GM19025 (cell line): ENCODE results near the gene ISYNA1.

ENCODE experiments used
- ATAC-seq: cut with Tn5 transposase; IDR thresholded peaks from one replicate; pipeline ENCODE4 v1.9.1; 2021; ENCODE audit warnings: mild to moderate bottlenecking, low read depth, moderate library complexity; ENCODE audit not compliant: unreplicated experiment

ISYNA1 gene

GRCh38 chr19:18433015-18433691 is 4.8 kb downstream of the ISYNA1 start:
- ATAC-seq, result no peak

DNA sequence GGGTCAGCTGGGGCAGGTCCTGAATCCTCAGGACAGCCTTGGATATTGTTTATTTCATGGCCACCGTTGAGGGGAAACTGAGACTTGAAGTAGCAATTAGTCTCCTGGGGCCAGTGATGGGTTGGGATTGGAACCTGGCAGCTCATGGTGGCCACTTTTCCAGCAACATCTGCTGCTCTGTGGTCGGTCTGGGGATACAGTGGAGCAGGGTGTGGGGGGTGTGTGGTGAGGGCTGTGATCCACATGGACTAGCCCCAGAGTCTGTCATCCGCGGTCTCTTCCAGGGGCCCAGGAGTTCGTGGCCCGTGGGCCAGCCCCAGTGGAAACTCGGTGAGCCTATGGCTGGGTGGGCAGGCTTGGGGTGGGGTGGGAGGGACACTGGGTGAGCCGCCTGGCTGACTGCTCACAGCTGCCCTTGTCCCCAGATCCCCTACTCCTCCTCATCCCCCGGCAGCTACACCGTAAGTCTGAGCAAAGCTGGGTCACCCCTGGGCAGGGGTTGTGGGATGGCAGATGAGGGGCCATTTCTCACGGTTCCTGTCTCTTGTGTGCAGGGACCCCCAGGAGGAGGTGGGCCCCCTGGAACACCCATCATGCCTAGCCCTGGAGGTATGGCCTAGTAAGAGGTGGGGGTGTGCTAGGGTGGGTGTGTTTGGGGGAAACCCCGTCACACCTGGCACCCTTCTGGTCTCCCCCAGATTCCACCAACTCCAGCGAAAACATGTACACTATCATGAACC is 5.5 kb downstream of the ISYNA1 start:
- ATAC-seq, result no peak

DNA sequence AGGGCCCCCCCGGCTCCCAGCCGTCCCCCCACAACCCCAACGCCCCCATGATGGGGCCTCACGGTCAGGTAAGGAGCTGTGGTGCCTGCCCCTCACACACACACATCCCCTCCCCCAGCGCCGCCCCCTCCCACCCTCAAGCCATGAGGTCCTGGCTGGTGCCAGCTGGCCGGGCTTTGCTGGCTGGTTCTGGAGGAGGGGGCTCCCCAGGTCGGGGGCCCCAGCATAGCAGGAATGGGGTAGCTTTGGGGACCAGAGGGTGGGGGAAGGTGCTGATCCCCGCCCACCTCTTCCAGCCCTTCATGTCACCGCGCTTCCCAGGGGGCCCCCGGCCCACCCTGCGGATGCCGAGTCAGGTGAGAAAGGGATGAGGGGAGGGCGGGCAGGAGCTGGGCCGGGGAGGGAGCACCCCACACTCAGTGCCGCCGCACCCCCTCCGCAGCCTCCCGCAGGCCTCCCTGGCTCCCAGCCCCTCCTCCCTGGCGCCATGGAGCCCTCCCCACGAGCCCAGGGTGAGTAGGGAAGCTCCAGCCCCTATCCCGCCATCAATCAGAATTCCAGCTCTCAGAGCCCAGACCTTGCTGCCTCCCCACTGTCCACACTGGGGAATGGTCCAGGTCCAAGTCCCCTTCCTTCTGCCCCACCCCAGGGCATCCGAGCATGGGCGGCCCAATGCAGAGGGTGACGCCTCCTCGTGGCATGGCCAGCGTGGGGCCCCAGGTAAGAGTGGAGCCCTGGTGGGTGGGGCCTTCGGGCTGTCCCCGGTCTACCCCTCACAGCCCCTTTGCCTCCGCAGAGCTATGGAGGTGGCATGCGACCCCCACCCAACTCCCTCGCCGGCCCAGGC is 6.4 kb downstream of the ISYNA1 start:
- no peak for ATAC-seq

DNA sequence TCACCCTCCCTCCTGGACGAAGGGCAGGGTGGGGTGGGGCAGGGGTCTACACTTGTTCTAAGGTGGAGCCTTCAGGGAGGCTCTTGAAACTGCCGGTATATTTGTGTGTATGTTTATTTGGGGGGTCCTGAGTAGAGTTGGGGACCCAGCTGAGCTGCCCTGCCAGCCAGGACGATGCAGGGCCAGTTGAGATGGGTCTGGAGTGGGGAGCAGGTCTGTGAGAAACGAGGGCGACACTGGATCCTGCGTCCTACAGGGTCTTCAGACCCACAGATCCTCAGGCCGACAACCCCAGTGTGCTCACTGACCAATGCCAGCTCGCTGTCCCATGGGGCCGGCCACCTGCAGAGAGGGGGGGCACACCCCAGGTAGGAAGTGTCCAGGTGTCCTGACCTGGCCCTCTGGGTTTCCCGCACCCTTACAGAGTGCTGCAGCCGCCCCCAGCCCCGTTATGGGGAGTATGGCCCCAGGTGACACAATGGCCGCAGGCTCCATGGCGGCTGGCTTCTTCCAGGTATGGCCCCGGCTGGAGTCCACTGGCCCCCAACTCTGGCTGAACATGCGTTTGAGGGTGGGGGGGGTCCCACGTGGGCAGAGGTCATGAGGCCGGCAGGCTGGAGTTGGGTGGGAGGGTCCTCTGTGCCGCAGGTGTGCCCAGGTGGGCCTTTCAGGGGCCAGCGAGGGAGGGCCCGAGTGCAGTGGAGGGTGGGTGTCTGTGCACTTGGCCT is 7.4 kb downstream of the ISYNA1 start:
- no peak for ATAC-seq

- no peak for ATAC-seq
These were observed 8.1 kb downstream of the ISYNA1 start for GRCh38 chr19:18429717-18430416.

GRCh38 chr19:18428787-18429674 is 8.9 kb downstream of the ISYNA1 start:
- peak; percentile 70 for ATAC-seq

DNA sequence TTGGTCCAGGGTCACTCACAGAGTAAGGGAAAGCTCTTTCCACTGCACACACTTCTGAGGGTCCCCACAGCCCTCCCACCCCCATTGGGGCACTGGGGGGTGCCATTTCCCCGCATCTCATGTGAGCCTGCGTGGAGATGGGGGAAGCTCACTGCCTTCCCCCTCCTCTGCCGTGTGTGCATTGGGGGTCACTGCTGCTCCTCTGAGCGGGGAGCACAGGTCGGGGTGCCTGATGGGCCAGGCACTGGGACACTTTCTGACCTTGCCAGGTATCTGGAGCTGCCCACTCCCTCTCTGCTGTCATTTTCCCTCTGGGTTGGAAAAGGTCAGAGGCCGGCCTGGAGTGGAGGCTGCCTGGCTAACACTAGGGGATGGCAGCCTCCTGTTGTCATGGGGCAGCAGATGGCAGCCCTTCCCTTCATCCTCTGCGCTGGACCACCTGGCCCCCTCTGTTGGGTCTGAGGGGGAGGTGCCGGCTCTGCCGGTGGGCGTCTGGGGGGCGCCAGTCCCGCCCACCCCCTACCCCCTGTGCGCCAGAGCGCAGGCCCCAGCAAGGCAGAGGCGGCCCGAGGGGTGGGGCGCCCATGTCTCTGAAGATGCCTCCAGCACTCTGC is 9.7 kb downstream of the ISYNA1 start:
- no peak for ATAC-seq

GRCh38 chr19:18427743-18428113 is 10.2 kb downstream of the ISYNA1 start:
- ATAC-seq, result no peak

- no peak for ATAC-seq
These were observed 10.7 kb downstream of the ISYNA1 start for GRCh38 chr19:18427080-18427742.

DNA sequence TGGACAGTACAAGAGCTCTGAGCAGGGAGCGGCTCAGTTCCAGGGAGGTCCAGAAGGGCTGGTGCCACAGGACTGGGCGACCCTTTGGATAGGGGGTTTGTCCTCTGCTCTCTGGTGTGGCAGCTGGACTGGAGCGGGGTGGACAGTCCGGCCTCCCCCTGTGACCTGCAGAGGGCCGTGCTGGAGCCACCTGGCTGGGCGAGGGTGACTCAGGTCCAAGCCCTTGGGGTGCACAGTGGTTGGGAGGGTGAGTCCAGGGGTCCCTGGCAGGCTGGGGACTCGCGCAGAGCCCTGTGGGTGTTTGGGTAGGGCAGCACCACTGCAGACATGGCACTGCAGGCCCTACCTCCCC is 11.5 kb downstream of the ISYNA1 start:
- ATAC-seq, result no peak

- ATAC-seq, result no peak
These were observed 12.2 kb downstream of the ISYNA1 start for GRCh38 chr19:18425515-18426415.

GRCh38 chr19:18424890-18425514 is 12.9 kb downstream of the ISYNA1 start:
- no peak for ATAC-seq

DNA sequence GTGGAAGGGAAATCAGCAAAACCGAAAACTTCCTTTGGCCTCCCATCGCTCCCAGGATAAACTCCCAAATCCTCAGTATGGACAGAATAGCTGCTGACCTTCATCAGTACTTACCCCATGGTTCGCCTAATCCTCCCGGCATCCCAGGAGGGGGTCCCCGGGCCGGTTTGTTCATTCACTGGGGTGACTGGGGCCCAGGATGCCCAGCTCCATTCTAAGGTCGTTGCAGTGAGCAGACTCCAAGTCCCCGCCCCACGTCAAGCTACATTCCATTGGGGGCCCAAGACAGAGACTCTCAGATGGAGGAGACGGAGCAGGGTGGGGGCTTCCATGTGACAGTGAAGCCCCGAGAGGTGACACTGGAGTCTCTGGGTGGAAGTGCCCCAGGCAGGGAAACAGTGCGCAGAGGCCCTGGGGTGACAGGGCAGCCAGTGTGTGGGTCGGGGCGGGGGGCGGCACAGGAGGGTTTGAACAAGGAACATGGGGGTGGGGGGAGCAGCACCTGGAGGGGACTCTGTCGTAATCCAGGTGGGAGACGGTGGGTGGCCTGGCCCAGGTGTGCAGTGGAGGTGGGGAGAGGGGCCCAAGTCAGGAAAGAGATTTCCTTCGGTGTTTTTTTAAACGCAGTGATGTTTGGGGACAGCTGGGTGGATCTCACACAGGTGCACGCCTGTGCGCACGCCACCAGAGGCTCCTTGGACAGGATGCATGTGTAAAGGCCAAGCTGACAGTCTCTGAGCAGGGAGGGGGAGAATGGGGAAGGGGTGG is 13.6 kb downstream of the ISYNA1 start:
- no peak for ATAC-seq

DNA sequence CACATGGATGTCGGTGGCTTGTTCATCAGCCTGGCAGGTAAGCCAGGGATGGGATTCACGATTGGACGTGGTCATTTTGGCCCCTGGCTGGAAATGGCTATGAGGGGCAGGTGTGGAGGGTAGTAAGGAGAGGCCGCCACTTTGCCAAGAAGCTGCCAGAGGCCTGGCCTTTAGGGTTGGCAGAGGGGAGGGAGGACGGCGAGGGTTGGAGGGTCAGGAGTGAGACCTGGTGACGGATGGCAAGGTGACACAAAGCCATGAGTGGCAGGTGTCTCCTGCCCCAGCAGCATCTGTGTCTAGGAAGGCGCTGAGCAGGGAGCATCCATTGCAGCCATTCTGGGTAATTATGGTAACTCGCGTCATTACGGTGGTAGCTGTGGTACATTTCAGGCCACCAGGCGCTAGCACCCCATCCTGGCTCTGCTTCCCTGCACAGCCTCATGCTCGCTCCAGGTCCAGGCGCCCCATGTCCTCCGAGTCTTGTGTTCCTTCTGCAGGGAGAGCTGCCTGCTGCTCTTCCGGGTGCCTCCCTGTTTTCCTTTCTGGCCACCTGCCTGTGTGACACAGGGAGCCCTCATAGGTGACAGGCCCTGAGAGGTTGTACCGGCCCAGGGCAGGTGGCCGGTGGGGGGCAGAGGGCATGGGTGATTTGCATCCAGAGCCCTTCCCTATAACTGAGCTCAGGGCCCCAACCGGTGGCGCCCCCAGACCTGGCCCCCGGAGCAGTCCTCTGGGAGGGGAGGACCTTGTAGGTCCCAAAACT is 14.5 kb downstream of the ISYNA1 start:
- no peak for ATAC-seq

DNA sequence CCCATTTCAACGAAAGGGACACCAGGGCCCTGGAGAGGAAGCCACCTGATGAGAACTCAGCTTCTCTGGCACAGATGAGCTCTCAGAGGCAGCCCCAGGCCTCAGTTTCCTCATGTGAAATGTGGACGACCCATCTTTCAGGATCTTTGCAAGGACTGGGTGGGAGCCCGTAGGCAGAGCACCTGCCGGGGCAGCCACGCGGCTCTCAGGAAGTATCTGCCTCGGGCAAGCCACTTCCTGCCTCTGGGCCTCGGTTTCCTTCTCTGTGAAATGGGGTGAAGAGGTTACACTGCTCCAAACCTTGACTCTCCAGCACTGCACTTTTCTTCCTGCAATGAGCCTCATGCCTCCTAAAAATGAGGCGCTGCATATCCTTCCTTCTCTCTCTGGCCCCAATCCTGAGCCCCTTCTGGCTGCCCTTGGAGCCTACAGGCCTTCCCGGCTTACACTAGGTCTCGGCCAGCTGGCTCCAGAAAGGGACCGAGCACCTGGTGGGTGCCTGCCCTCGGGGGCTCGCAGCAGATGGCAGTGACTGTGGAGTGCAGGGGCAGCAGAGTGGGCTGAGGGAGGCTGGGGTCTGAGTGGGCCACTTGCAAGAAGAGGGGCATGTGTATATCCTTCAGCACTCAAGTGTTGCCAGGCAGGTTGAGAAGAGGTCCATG is 15.3 kb downstream of the ISYNA1 start:
- no peak for ATAC-seq
